HG02970 (cell line): Measurements from ENCODE around the gene UTP4.

Source experiments
- ATAC-seq: cut with Tn5 transposase; IDR thresholded peaks from one replicate; pipeline ENCODE4 v1.9.1; 2021; ENCODE audit warnings: mild to moderate bottlenecking, moderate library complexity, moderate number of reproducible peaks; ENCODE audit not compliant: unreplicated experiment, low FRiP score

UTP4 gene

DNA sequence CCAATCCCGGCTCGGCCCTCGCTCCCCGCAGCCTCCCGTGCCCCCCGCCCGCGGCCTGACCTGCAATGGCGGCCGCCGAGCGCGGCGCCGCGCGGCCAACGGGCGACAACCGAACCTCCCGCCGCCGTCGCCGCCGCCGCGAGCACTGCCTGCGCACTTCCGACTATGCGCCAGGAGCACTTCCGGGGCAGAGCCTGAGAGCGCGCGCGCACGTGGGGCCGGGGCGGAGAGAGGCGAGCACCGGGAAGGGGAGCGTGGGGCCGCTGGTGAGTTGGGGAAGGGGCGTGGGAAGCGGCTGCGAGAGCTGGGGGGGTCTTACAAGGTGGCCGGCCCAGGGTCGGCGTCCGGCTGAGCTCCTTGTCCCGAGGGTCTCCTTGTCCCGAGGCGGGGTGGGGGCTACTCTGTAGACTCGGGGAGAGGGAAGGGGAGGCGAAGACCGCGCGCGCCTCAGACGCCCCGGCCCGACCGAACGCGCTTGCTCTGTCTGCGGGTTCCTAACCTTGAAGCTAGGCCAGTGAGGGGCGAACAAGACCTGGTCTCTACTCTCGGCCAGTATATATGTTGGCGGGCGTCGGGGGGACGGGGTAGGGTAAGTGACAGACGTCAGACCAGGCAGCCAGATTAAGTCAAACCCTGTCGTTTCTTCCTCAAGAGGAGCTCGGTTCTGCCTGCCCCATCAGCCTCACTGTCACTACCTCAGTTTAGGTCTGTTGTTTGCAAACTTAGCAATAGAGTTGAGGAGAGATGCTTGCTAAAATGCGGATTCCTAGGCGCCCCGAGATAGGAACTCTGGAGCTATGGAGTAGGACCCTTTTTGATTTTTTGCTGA, at the start of gene UTP4, which contains the start of gene CHTF8:
TSS of gene UTP4 (plus strand) at position 226 of the 829 bp plus-strand sequence. CDS start 811 bp downstream, outside the sequence.
TSS of gene CHTF8 (minus strand) at position 165 of the 829 bp plus-strand sequence. CDS start 11,130 bp downstream, outside the sequence.
- ATAC-seq, result peak; percentile 85

DNA sequence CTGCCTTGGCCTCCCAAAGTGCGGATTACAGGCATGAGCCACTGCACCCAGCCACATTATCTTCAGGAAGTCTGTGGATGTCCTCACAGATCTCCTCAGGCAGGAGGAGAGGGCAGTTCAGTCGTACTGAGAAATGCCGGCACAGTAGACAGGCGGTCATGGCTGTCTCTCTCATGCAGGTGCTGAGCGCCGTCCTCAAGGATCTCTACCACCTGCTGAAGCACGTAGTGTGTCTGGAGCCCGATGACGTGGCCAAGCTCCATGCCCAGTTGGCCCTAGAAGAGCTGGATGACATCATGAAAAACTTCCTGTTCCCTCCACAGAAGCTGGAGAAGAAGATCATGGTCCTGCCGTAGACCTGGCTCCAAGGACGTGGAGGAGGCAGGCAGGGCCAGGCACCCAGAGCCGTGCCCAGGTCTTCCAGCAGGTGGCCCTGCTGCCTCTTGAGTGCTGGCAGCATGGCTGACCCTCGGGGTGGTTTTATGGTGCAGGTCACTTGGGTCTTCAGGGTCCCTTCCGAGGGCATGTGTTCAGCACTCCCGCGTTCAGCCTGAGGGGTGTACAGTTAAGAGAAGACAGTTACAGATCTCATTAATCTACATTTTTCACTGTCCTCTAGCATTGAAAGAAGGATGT, 49.0 kb upstream of the UTP4 start:
- no peak for ATAC-seq

DNA sequence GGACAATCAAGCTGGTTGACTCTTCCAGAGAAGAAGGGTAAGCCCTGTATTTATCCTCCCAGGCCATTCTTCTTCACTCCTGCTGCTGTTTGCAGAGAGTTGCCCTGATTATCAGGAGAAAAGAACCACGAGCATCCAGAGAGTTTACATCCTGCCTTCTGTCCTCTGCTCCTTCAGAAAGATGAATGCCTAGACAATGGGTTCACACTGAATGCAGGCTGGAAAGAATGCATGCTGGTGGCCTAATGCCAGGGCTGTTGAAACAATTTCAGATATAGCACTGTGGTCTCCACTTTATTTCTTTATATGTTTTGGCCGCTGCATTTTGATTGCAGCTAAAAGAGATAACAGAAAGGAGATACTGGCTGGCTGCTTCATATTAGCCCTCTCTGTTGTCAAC, 48.2 kb upstream of the UTP4 start:
- ATAC-seq, result no peak

- ATAC-seq, result no peak
These were observed 47.3 kb upstream of the UTP4 start for GRCh38 chr16:69085032-69085695.

DNA sequence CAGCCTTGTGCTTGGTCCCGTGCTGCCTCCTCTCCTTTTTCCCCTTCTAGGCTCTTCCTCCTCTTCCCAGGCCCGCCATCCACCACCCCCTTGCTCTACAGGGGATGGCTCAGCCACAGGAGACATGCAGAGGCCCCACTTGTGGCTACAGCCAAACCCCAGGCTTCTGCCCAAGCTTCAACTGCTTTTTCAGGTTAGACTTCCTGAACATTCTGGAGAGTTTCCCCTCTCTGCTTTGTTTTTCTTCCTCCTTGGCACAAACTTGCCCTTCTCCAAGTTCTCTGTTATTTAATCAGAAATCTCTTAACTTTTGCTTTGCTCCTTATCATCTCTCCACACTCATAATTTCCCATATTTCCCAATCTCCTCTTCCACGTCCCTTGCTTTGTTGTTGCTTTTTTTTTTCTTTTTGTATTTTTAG, 45.3 kb upstream of the UTP4 start:
- no peak for ATAC-seq

DNA sequence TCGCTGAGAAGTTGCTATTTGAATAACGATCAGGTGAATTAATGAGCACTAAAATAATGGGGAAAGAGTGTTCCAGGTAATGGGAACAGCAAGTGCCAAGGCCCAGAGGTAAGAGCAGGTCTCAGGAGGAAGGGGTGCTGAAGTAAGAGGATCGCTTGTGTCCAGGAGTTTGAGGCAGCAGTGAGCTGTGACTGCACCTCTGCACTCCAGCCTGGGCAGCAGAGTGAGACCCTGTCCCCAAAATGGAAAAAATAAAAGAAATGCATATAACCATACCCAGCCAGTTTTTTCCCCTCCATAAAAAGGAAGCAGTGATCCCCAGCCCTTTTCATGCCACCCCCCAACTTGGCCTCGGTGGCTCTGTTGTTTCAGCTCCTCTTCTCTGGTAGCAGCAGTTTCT, 43.8 kb upstream of the UTP4 start:
- ATAC-seq, result no peak

DNA sequence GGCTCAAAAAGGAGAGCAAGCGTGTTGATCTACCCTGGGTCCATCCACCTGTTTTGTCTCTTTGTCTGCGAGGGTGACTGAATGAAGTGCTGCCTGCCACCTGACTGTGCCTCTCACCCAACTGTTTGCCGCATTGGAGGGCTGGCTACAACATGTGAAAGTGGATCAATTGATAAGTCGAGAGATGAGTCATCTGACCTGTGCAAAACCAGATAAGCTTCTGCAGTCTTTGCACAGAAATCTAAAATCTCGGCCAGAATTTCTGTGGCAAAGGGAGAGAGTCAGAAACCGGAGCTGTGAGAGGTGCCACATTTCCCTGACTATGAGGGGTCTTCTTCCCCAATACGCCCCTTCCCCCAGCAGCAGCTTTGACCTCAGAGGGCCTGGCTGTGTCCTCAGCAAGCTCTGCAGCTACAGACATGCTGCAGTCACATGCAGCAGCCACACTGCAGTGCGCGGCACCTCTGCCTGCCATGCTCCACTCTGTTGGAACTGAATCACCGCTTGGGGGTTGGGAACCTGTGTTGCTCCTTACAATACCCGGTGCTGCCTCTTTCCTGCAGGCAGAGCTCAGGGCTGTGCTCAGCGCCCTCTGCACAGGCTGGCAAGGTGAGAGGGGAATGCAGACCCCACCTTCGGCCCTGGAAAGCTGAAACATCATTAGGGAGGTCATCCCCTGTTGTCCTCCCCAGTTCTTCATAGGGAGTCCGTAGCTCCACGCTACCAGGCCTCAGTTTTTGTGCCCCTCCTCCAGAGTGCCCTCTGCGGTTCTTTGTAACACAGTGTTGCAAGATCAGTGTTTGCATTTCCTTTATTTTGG, 43.1 kb upstream of the UTP4 start:
- no peak for ATAC-seq

DNA sequence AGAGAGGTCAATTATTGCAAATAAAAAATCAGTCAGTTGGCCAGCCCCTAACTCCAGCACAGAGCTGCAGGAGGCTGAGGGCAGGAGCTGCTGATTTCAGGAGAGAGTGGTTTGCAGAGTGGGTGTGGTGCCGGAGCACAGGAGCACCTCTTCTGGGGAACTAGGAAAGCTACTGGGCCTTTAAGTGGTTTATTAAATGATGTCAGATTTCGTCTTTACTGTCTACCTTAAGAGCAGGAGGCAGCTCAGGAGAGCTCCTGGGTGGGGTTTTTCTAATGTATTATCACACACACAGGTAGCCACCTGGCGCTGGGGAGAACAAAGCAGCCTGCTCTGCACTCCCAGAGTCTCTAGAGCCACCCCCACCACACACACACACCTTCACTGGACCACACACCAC, 38.5 kb upstream of the UTP4 start:
- no peak for ATAC-seq

GRCh38 chr16:69094501-69094900, 37.9 kb upstream of the UTP4 start:
- no peak for ATAC-seq

DNA sequence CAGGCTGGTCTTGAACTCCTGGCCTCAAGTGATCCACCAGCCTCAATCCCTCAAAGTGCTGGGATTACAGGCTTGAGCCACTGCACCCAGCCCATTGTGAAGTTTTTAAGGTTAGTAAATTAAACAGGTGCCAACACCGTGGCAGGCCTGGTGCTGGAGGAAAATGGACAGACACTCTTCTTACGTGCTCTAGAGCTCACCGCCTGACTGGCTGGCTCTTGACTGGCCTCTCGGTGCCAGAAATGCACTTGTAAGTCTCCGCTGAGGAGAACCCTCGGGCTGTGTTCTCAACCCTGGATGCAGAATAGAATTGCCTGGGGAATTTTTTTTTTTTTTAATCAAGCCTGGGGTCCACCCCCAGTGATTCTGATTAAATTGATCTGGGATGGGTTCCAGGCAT, 37.3 kb upstream of the UTP4 start:
- no peak for ATAC-seq

- no peak for ATAC-seq
These were observed 32.3 kb upstream of the UTP4 start for GRCh38 chr16:69100071-69100691.

DNA sequence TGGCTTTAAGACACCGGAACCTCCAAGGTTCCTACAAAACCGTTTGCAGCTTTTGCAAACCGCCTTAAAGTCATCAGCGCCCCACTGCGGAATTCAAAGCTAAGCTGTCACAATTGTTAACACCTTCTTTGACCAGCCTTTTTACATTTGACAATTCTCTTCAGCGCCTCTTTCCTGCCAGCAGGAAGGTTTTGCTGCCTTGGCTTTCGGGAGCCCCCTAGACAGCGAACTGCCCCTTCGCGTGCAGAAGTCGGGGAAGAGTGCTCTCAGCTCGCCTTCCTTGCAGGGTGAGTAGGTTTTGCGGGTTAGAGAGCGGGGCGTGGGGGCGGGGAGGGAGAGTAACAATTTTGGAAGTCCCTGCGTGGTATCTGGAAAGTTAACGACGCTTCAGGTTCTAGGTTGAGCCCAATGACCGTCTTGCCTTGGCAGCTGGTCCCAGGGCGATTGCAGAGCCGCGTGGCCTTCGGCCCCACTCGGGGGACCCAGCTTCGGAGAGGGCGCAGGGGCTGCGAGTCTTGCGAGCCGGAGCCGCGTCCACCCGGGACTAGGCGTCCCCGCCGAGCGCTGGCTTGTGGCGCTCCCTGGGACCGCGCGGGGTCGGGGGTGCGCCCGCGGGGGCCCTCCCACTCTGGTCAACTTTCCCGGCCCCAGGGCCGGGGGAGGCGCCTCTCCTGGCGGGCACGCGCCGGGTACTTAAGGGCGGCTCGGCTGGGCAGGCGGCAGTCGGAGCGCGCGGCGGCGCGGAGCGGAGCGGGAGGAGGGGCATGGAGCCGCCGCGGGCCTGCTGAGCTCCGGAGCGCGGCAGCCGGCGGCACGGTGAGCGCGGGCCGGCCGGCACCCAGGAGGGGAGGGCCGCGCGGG, 26.7 kb upstream of the UTP4 start, which contains the start of gene HAS3:
TSS of gene HAS3 (plus strand) at position 153 of the 861 bp plus-strand sequence. CDS start 3,743 bp downstream, outside the sequence.
- no peak for ATAC-seq

DNA sequence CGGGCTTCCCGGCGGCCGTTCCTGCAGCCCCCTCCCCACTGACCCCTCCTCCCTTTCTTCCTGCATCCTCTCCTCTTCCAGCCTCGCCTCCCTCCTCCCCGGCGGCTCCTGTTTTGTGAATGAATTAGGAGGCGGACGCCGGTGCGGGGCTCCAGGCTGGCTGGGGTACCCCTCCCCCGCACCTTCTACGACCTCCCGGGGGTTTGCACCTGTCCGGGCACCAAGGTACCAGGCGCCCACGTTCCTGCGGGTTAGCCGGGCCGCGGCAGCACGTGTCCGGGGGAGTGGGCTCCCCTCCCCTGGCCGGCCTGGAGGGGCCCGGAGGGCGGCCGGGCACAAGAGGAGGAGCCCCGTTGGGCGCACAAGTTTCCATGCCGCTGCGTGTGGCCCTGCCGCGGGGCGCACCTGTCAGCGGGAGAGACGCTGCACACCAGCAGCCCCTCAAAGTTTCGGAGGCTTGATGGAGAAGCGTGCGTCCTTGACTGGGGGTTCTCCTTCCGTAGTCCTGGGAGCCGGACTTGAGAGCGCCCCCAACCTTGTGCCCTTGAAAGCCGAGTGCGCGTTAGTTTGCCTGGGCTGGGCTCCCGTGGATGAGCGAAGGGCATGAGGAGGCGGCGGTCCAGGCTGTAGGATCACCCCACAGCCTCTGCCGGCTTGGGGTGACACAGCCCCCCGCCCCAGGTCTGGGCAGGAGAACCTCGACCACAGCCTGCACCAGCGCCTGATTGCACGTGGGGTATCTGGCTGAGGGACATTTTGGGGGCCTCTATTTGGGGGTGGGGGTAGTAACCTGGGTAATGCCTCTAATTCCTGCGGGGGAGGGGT, 25.7 kb upstream of the UTP4 start:
- no peak for ATAC-seq

- no peak for ATAC-seq
These were observed 25.0 kb upstream of the UTP4 start for GRCh38 chr16:69107316-69107962.

DNA sequence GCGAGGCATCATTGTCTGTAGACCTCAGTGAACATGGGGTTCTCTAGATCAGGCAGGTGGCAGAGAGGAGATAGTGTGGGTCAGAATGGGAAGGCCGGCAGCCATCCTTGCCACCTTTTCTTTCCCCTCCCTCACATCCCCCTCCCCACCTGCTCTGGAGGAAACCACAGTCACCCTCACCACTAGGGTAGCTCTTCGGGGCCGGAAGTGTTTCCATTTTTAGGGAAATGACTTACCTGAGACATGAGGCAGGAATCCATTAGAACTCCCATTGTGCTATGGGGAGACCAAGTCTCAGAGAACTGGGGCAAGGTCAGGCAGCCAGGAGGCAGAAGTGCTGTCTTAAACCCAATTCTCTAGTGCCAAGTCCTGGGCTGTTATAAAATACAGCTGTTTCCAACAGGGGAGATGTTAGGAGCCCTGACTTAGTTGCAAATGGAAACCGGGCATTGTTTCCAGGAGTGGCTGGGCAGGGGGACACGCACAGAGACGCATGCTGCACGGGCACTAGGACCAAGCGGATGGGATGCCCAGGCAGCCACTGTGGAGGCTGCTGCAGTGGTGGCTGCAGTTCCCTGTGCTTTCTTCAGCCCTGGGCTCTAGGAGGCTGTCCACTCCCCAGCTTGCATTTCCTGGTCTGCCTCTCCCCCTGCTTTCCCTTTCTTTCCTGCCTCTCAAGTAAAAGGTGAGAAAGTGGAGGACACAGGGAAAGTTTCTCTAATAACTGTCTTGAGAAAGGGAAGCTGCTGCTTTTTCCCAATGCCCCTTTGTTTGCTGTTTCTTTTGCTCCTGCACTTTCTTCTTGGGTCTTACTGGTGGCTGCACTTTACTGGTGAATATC, 24.2 kb upstream of the UTP4 start:
- no peak for ATAC-seq

DNA sequence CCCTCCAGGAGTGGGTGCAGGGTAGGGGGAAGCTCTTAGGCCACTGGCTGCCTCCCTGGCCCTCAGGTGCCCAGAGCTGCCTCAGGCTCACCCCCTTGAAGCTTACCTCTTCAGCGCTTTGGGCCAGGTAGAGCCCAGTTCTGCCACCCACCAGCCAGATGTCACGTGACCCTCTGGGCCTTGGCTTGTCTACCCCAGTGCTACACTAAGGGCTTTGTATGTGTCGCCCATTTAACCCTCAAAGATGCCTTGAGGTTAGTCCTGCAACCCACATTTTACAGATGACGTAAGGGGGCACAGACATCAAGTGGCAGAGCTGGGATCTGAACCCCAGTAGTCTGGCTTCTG, 23.6 kb upstream of the UTP4 start:
- no peak for ATAC-seq
